ENCODE measurements around the gene CYP2R1. TPM values are rescaled to one million over a fixed set of nuclear protein-coding genes. Genes with fewer than 3 reads are reported as not detected.

The CYP2R1 gene, protein sequence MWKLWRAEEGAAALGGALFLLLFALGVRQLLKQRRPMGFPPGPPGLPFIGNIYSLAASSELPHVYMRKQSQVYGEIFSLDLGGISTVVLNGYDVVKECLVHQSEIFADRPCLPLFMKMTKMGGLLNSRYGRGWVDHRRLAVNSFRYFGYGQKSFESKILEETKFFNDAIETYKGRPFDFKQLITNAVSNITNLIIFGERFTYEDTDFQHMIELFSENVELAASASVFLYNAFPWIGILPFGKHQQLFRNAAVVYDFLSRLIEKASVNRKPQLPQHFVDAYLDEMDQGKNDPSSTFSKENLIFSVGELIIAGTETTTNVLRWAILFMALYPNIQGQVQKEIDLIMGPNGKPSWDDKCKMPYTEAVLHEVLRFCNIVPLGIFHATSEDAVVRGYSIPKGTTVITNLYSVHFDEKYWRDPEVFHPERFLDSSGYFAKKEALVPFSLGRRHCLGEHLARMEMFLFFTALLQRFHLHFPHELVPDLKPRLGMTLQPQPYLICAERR
- total RNA-seq (18.1 and 25.6 TPM in 2 replicates), polyA plus RNA-seq (15.6 and 20.4 TPM in 2 replicates)

DNA sequence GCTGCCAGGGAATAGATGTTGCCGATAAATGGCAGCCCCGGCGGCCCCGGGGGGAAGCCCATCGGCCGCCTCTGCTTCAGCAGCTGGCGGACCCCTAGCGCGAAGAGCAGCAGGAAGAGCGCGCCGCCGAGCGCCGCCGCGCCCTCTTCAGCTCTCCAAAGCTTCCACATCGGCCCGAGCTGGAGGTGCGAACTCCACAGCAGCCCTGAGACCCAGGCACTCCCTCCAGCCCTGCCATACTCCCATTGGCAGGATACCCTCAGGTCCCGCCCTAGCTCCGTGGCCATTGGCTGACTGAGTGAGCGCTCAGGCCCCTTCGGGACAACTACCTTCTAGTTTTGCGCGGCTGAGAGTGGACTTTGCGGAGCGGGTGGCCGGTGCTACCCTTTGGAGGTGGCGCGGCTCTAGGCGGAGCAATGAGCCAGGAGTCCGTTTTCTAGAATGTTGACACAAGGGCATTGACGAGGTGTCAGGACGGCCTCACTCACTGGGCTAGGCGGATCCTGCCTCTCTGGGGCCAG, at the start of gene CYP2R1:
Gene CYP2R1 (minus strand): TSS at position 196 of the 521 bp plus-strand sequence. CDS start 26 bp downstream, at position 170.
- 1% methylated on average over 36 of the region's 36 CpGs for WGBS (ENCODE audit: low lambda C conversion rate, missing lambda C conversion rate)
- Histone ChIP-seq H3K4me3 (peak within 1 kb of the TSS; percentile 63), H3K27me3 (no peaks in the 10 kb centered on the region), H3K79me2 (peaks cover 18% of the 10 kb centered on the region), H3K9me2 (replicated peaks; ENCODE audit: insufficient read depth) (no peaks in the 10 kb centered on the region), H3K36me3 (replicated peaks; ENCODE audit: insufficient read depth, low read depth) (no peaks in the 10 kb centered on the region), H4K20me1 (ENCODE audit: insufficient read depth, poor library complexity, severe bottlenecking) (no peaks in the 10 kb centered on the region), H3K27ac (peak within 1 kb of the TSS; percentile 82), H3K4me2 (peak within 1 kb of the TSS; percentile 81), H3K9me3 (ENCODE audit: low read depth) (no peaks in the 10 kb centered on the region), H2AFZ (peak within 1 kb of the TSS; percentile 70), H3K4me1 (ENCODE audit: insufficient read depth) (peaks cover 22% of the 10 kb centered on the region)
- peak; percentile 96 for DNase-seq (ENCODE audit: low spot score)
- TF ChIP-seq, protein P1, sequence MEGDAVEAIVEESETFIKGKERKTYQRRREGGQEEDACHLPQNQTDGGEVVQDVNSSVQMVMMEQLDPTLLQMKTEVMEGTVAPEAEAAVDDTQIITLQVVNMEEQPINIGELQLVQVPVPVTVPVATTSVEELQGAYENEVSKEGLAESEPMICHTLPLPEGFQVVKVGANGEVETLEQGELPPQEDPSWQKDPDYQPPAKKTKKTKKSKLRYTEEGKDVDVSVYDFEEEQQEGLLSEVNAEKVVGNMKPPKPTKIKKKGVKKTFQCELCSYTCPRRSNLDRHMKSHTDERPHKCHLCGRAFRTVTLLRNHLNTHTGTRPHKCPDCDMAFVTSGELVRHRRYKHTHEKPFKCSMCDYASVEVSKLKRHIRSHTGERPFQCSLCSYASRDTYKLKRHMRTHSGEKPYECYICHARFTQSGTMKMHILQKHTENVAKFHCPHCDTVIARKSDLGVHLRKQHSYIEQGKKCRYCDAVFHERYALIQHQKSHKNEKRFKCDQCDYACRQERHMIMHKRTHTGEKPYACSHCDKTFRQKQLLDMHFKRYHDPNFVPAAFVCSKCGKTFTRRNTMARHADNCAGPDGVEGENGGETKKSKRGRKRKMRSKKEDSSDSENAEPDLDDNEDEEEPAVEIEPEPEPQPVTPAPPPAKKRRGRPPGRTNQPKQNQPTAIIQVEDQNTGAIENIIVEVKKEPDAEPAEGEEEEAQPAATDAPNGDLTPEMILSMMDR (IDR thresholded peaks at IDR 0.05; ENCODE audit: poor library complexity): no peak
- TF ChIP-seq EZH2 (IDR thresholded peaks at IDR 0.05; ENCODE audit: borderline replicate concordance) (no peak), EZH2phosphoT487 (IDR thresholded peaks at IDR 0.05; ENCODE audit: low read depth, severe bottlenecking, unreplicated experiment) (no peak)

DNA sequence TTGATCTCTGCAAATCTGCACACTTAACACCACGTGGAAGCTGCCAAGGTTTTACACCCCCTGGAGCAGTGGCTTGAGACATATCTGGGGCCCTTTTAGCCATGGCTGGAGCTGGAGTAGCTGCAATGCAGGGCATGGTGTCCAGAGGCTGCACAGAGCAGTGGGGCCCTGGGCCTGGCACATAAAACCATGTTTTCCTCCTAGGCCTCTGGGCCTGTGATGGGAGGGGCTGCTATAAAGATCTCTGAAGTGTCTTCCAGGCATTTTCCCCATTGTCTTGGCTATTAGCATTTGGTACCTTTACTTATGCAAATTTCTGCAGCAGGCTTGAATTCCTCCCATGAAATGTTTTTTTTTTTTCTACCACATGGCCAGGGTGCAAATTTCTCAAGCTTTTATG, 46.9 kb upstream of the CYP2R1 start:
- Histone ChIP-seq H3K4me3 (no peak overlapping the region), H3K4me1 (ENCODE audit: insufficient read depth) (no peaks in the 10 kb centered on the region), H3K4me2 (no peak overlapping the region), H4K20me1 (ENCODE audit: insufficient read depth, poor library complexity, severe bottlenecking) (no peaks in the 10 kb centered on the region), H3K27me3 (no peaks in the 10 kb centered on the region), H2AFZ (no peak overlapping the region), H3K27ac (no peak overlapping the region), H3K9me2 (replicated peaks; ENCODE audit: insufficient read depth) (no peaks in the 10 kb centered on the region), H3K36me3 (replicated peaks; ENCODE audit: insufficient read depth, low read depth) (no peaks in the 10 kb centered on the region), H3K79me2 (no peaks in the 10 kb centered on the region), H3K9me3 (ENCODE audit: low read depth) (no peaks in the 10 kb centered on the region)
- no peak for DNase-seq (ENCODE audit: low spot score)
- TF ChIP-seq EZH2 (IDR thresholded peaks at IDR 0.05; ENCODE audit: borderline replicate concordance) (no peak), EZH2phosphoT487 (IDR thresholded peaks at IDR 0.05; ENCODE audit: low read depth, severe bottlenecking, unreplicated experiment) (no peak)
- TF ChIP-seq, protein P1 (IDR thresholded peaks at IDR 0.05; ENCODE audit: poor library complexity): no peak
- 75% methylated on average over 1 of the region's 1 CpG for WGBS (ENCODE audit: low lambda C conversion rate, missing lambda C conversion rate)

DNA sequence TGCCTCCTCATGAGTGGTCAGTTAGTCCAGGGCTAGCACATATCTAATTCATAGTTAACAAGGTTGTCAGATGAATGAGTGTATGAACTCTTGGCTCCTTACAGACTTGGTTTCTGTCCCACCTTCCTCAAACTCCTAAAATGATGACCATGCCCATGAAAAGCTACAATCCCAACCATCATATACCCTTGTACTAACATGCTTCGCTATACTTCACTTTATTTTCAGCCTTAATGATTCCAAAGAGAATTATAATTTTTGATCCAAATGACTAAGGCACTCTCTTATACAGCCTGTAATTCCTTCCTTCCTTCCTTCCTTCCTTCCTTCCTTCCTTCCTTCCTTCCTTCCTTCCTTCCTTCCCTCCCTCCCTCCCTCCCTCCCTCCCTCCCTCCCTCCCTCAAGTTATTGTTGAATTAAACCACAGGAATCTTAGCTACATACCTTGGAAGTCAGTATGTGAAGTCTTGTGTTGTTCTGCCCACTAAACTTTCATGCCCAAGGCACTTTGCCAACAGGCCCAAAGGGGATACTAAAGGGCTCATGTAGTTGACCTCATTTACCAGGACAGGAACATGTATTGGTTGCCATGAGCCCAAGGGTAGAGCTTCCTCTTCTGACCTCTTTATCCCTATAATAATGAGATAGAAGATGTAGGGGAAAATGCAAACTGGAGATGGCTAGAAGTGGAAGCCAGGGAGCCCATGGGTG, 42.8 kb upstream of the CYP2R1 start:
- WGBS (ENCODE audit: low lambda C conversion rate, missing lambda C conversion rate): 85% methylated on average over 1 of the region's 1 CpG
- H3K9me3 ChIP-seq (ENCODE audit: low read depth): no peaks in the 10 kb centered on the region

More for the DNA sequence above, 42.8 kb upstream of the CYP2R1 start:
- H2AFZ ChIP-seq: no peak overlapping the region
- no peaks in the 10 kb centered on the region for H4K20me1 ChIP-seq (ENCODE audit: insufficient read depth, poor library complexity, severe bottlenecking)
- H3K27me3 ChIP-seq: no peaks in the 10 kb centered on the region
- H3K4me3 ChIP-seq: no peak overlapping the region
- H3K4me2 ChIP-seq: no peak overlapping the region
- no peak for DNase-seq (ENCODE audit: low spot score)
- H3K4me1 ChIP-seq (ENCODE audit: insufficient read depth): no peaks in the 10 kb centered on the region
- H3K27ac ChIP-seq: no peak overlapping the region
- no peaks in the 10 kb centered on the region for H3K9me2 ChIP-seq (replicated peaks; ENCODE audit: insufficient read depth)
- TF ChIP-seq EZH2 (IDR thresholded peaks at IDR 0.05; ENCODE audit: borderline replicate concordance) (no peak), EZH2phosphoT487 (IDR thresholded peaks at IDR 0.05; ENCODE audit: low read depth, severe bottlenecking, unreplicated experiment) (no peak)
- TF ChIP-seq, protein P1 (IDR thresholded peaks at IDR 0.05; ENCODE audit: poor library complexity): no peak
- no peaks in the 10 kb centered on the region for H3K79me2 ChIP-seq
- no peaks in the 10 kb centered on the region for H3K36me3 ChIP-seq (replicated peaks; ENCODE audit: insufficient read depth, low read depth)
